Fibroblast of the aortic adventitia (primary cell): Measurements from ENCODE around the gene PGAM1. TPM values are rescaled to one million over a fixed set of nuclear protein-coding genes. Genes with fewer than 3 reads are reported as not detected.
"Not testable (repeated sequence)": the region's sequence is repeated elsewhere in the genome, so short reads cannot be mapped to it uniquely, and the experiment has no call there.

ENCODE experiments used
- DNase-seq: peaks from one replicate; pipeline ENCODE4 v3.0.0-alpha.2; 2010; ENCODE audit warnings: low read depth
- H3K4me3 ChIP-seq: 2 replicates; pipeline ENCODE4 v1.5.1; 2011; ENCODE audit warnings: low read depth, mild to moderate bottlenecking, control low read depth, low read length, moderate library complexity
- small RNA-seq: library from RNA; depleted of rRNA; stranded (forward); fragments of <200 nt; gene quantifications from one replicate; pipeline ENCODE3, GENCODE V24; 2012
- total RNA-seq: library from RNA; depleted of rRNA; stranded (reverse); fragments of >200 nt; gene quantifications from 2 replicates; pipeline ENCODE4 v1.2.3, GENCODE V29; 2012; ENCODE audit warnings: low replicate concordance
- TF ChIP-seq, protein P1 (sequence below): IDR thresholded peaks from 2 replicates; pipeline ENCODE4 v1.5.1; 2011; ENCODE audit warnings: mild to moderate bottlenecking, low read length, control low read depth, inconsistent platforms; ENCODE audit not compliant: insufficient read depth

Gene PGAM1
- total RNA-seq, 1 donor, result 362 TPM

GRCh38 chr10:97474918-97475317, 48.9 kb downstream of the PGAM1 start:
- H3K4me3 ChIP-seq, result no peak overlapping the region
- DNase-seq, result no peak
- TF ChIP-seq, protein P1, sequence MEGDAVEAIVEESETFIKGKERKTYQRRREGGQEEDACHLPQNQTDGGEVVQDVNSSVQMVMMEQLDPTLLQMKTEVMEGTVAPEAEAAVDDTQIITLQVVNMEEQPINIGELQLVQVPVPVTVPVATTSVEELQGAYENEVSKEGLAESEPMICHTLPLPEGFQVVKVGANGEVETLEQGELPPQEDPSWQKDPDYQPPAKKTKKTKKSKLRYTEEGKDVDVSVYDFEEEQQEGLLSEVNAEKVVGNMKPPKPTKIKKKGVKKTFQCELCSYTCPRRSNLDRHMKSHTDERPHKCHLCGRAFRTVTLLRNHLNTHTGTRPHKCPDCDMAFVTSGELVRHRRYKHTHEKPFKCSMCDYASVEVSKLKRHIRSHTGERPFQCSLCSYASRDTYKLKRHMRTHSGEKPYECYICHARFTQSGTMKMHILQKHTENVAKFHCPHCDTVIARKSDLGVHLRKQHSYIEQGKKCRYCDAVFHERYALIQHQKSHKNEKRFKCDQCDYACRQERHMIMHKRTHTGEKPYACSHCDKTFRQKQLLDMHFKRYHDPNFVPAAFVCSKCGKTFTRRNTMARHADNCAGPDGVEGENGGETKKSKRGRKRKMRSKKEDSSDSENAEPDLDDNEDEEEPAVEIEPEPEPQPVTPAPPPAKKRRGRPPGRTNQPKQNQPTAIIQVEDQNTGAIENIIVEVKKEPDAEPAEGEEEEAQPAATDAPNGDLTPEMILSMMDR, result no peak

GRCh38 chr10:97475936-97476594, 50.1 kb downstream of the PGAM1 start:
- H3K4me3 ChIP-seq, result no peak overlapping the region
- TF ChIP-seq, protein P1, result no peak
- peak; percentile 90 for DNase-seq

- DNase-seq, H3K4me3 ChIP-seq: not testable (repeated sequence)
These were observed 53.4 kb downstream of the PGAM1 start for GRCh38 chr10:97479410-97479809.

- no peak for DNase-seq
- H3K4me3 ChIP-seq, result no peak overlapping the region
- TF ChIP-seq, protein P1, result no peak
These were observed 53.9 kb downstream of the PGAM1 start for GRCh38 chr10:97479939-97480338.

DNA sequence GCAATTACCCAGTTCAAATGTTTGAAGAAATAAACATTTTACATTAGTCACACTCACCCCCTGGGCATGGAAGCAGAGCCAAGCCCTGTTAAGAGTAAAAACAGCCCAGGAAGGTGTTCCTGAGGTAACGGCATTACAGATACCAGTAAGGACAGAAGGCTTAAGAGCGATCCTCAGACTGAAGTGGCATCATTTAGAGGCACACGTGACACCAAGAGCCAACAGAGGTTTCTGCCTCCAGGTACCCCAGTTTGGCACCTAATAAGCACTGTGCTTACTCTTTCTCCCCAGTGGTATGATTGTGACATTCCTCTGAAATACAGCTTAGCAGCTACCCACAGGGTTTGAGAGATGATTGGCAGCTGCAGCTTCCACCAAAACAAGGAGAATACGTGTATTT, 55.1 kb downstream of the PGAM1 start:
- H3K4me3 ChIP-seq, result no peak overlapping the region
- TF ChIP-seq, protein P1, result no peak
- DNase-seq, result no peak

GRCh38 chr10:97482381-97482780, 56.4 kb downstream of the PGAM1 start:
- TF ChIP-seq, protein P1, result no peak
- H3K4me3 ChIP-seq, result no peak overlapping the region
- DNase-seq, result no peak

Small RNA genes within 50 kb of the gene (small RNA-seq; reads per million reads assigned to genes)
- not detected for gene RF00019

Other genes starting within 250 kb of the PGAM1 start
- 0.09 TPM in 1 of 2 replicates, not detected in the other for gene SLIT1, start 240.2 kb upstream of the PGAM1 start, total RNA-seq
- gene ARHGAP19, start 133.6 kb upstream of the PGAM1 start, total RNA-seq, result 9.8 and 10.8 TPM in 2 replicates
- 1.5 and 5.6 TPM in 2 replicates for gene FRAT1, start 106.9 kb upstream of the PGAM1 start, total RNA-seq
- gene FRAT2, start 91.5 kb upstream of the PGAM1 start, total RNA-seq, result 5.2 and 6.8 TPM in 2 replicates
- gene RRP12, start 24.9 kb upstream of the PGAM1 start, total RNA-seq, result 13.0 and 15.9 TPM in 2 replicates
- 29.8 and 50.3 TPM in 2 replicates for gene EXOSC1, start 19.8 kb downstream of the PGAM1 start, total RNA-seq
- gene ZDHHC16, start 20.0 kb downstream of the PGAM1 start, total RNA-seq, result 24.9 and 45.5 TPM in 2 replicates
- gene MMS19, start 72.2 kb downstream of the PGAM1 start, total RNA-seq, result 50.9 and 81.1 TPM in 2 replicates
- gene UBTD1, start 72.7 kb downstream of the PGAM1 start, total RNA-seq, result 22.1 and 35.2 TPM in 2 replicates
- gene ANKRD2, start 146.6 kb downstream of the PGAM1 start, total RNA-seq, result 0.27 and 0.57 TPM in 2 replicates
- 0.08 and 0.72 TPM in 2 replicates for gene HOGA1, start 158.2 kb downstream of the PGAM1 start, total RNA-seq
- not detected in 2 replicates for gene C10orf62, start 163.5 kb downstream of the PGAM1 start, total RNA-seq
- 6.5 and 10.1 TPM in 2 replicates for gene MORN4, start 207.3 kb downstream of the PGAM1 start, total RNA-seq
- gene PI4K2A, start 214.5 kb downstream of the PGAM1 start, total RNA-seq, result 10.1 and 22.3 TPM in 2 replicates